ENCODE results near the gene RAC2. TPM values are rescaled to one million over a fixed set of nuclear protein-coding genes. Genes with fewer than 3 reads are reported as not detected.

RAC2 gene
- total RNA-seq, 1 experiment from 2014 or later, result 7.3 TPM

GRCh38 chr22:37177755-37178154, 66.3 kb downstream of the RAC2 start:
- no peak for DNase-seq (ENCODE audit: low spot score)

- no peak for DNase-seq (ENCODE audit: low spot score)
Measured at GRCh38 chr22:37177221-37177620, 66.8 kb downstream of the RAC2 start.

- DNase-seq (ENCODE audit: low spot score), result peak; percentile 34
Measured at GRCh38 chr22:37176464-37177061, 67.5 kb downstream of the RAC2 start.

GRCh38 chr22:37175414-37176281, 68.4 kb downstream of the RAC2 start:
- no peak for DNase-seq (ENCODE audit: low spot score)

Small RNA genes within 50 kb of the gene (small RNA-seq; reads per million reads assigned to genes)
- not detected for gene Z82188.1

Other genes starting within 250 kb of the RAC2 start
- 165 and 167 TPM in 2 replicates for gene TST, start 224.8 kb downstream of the RAC2 start, total RNA-seq (2014; rRNA removed; shearing (Covaris generic))
- gene MPST, start 224.5 kb downstream of the RAC2 start, total RNA-seq (2014; rRNA removed; shearing (Covaris generic)), result 211 and 220 TPM in 2 replicates
- gene KCTD17, start 192.5 kb downstream of the RAC2 start, total RNA-seq (2014; rRNA removed; shearing (Covaris generic)), result 5.5 and 11.1 TPM in 2 replicates
- gene TMPRSS6, start 134.6 kb downstream of the RAC2 start, total RNA-seq (2014; rRNA removed; shearing (Covaris generic)), result not detected in 2 replicates
- gene IL2RB, start 94.4 kb downstream of the RAC2 start, total RNA-seq (2014; rRNA removed; shearing (Covaris generic)), result not detected in 2 replicates
- 7.1 and 8.3 TPM in 2 replicates for gene C1QTNF6, start 56.0 kb downstream of the RAC2 start, total RNA-seq (2014; rRNA removed; shearing (Covaris generic))
- not detected in 2 replicates for gene SSTR3, start 31.8 kb downstream of the RAC2 start, total RNA-seq (2014; rRNA removed; shearing (Covaris generic))
- gene CYTH4, start 38.2 kb upstream of the RAC2 start, total RNA-seq (2014; rRNA removed; shearing (Covaris generic)), result not detected in 2 replicates
- gene ELFN2, start 183.2 kb upstream of the RAC2 start, total RNA-seq (2014; rRNA removed; shearing (Covaris generic)), result 0.03 TPM in 1 of 2 replicates, not detected in the other
- gene MFNG, start 242.1 kb upstream of the RAC2 start, total RNA-seq (2014; rRNA removed; shearing (Covaris generic)), result 1.0 and 2.1 TPM in 2 replicates

All from HT-29 (cell line).